GM21381 (cell line): ENCODE results near the gene MGAT3.

Experiments used
- ATAC-seq: cut with Tn5 transposase; IDR thresholded peaks from one replicate; pipeline ENCODE4 v1.9.1; 2021; ENCODE audit warnings: mild to moderate bottlenecking, moderate library complexity; ENCODE audit not compliant: unreplicated experiment

Gene MGAT3

GRCh38 chr22:39428597-39429071 is 28.2 kb upstream of the MGAT3 start:
- ATAC-seq, result no peak

GRCh38 chr22:39429186-39429585 is 27.6 kb upstream of the MGAT3 start:
- ATAC-seq, result no peak

GRCh38 chr22:39429916-39430575 is 26.8 kb upstream of the MGAT3 start:
- no peak for ATAC-seq

GRCh38 chr22:39430576-39431150 is 26.1 kb upstream of the MGAT3 start:
- no peak for ATAC-seq

- no peak for ATAC-seq
Observed at GRCh38 chr22:39431216-39431801, 25.5 kb upstream of the MGAT3 start.

GRCh38 chr22:39431821-39432251 is 25.0 kb upstream of the MGAT3 start:
- ATAC-seq, result no peak

- no peak for ATAC-seq
Observed at GRCh38 chr22:39432361-39432811, 24.4 kb upstream of the MGAT3 start.

- no peak for ATAC-seq
Observed at GRCh38 chr22:39433476-39434242, 23.2 kb upstream of the MGAT3 start.

GRCh38 chr22:39434243-39434653 is 22.6 kb upstream of the MGAT3 start:
- no peak for ATAC-seq

GRCh38 chr22:39434721-39435120 is 22.1 kb upstream of the MGAT3 start:
- no peak for ATAC-seq

GRCh38 chr22:39435616-39436015 is 21.2 kb upstream of the MGAT3 start:
- ATAC-seq, result no peak

GRCh38 chr22:39437791-39438704 is 18.8 kb upstream of the MGAT3 start:
- no peak for ATAC-seq

- no peak for ATAC-seq
Observed at GRCh38 chr22:39439170-39439569, 17.6 kb upstream of the MGAT3 start.

GRCh38 chr22:39443398-39443797 is 13.4 kb upstream of the MGAT3 start:
- no peak for ATAC-seq

- no peak for ATAC-seq
Observed at GRCh38 chr22:39444247-39444800, 12.5 kb upstream of the MGAT3 start.

GRCh38 chr22:39444937-39445465 is 11.8 kb upstream of the MGAT3 start:
- no peak for ATAC-seq

GRCh38 chr22:39445678-39446077 is 11.1 kb upstream of the MGAT3 start:
- ATAC-seq, result no peak

GRCh38 chr22:39446239-39446721 is 10.5 kb upstream of the MGAT3 start:
- peak; percentile 16 for ATAC-seq

- no peak for ATAC-seq
Observed at GRCh38 chr22:39448205-39449054, 8.4 kb upstream of the MGAT3 start.
